IMR-90 (cell line): ENCODE measurements around the gene COL13A1. TPM values are rescaled to one million over a fixed set of nuclear protein-coding genes. Genes with fewer than 3 reads are reported as not detected.

ENCODE experiments used
- ATAC-seq: fragments of 200-7000 bp; cut with Tn5 transposase; 2 replicates; pipeline ENCODE4 v1.9.1; 2020; ENCODE audit warnings: low read depth, mild to moderate bottlenecking, moderate library complexity
- BruUV-seq: library from RNA; stranded (reverse); fragments of 400-500 nt; replicated peaks from 2 replicates; lab custom pipeline; 2021; lab: Mats Ljungman, UMichigan
- CTCF ChIA-PET: fragments of 300-600 bp; formaldehyde crosslinking; extraction: SDS; loops from one replicate; lab custom pipeline; 2021; ENCODE audit warnings: antibody characterized with exemption; lab: Yijun Ruan, JAX
- POLR2A ChIA-PET: fragments of 300-600 bp; sonication (Branson Sonifier 250); formaldehyde crosslinking; loops from one replicate; lab custom pipeline; 2022; ENCODE audit warnings: antibody characterized with exemption; ENCODE audit not compliant: unreplicated experiment; lab: Charles Lee
- DNase-seq: peaks from one replicate; pipeline ENCODE4 v3.0.0; 2013
- H2AFZ ChIP-seq: replicated peaks from 2 replicates; pipeline ENCODE3; 2013; ENCODE audit warnings: low read length, mild to moderate bottlenecking; ENCODE audit not compliant: poor library complexity
- H2AK5ac ChIP-seq: 2 replicates; pipeline ENCODE4 v1.6.1; 2013; ENCODE audit warnings: low read depth, low read length, inconsistent platforms
- H2AK9ac ChIP-seq: replicated peaks from 2 replicates; pipeline ENCODE3; 2013; ENCODE audit warnings: mild to moderate bottlenecking, low read depth, low read length, moderate library complexity; ENCODE audit not compliant: poor library complexity
- H2BK120ac ChIP-seq: 2 replicates; pipeline ENCODE4 v1.6.1; 2013; ENCODE audit warnings: low read depth, low read length, inconsistent platforms
- H2BK15ac ChIP-seq: 3 replicates; pipeline ENCODE4 v1.6.1; 2013; ENCODE audit warnings: low read depth, low read length, inconsistent platforms
- H2BK20ac ChIP-seq: 2 replicates; pipeline ENCODE4 v1.6.1; 2013; ENCODE audit warnings: low read depth, mild to moderate bottlenecking, inconsistent platforms, low read length, moderate library complexity
- H2BK5ac ChIP-seq: 2 replicates; pipeline ENCODE4 v1.6.1; 2013; ENCODE audit warnings: mild to moderate bottlenecking, low read depth, low read length, inconsistent platforms; ENCODE audit not compliant: poor library complexity, severe bottlenecking
- H3K14ac ChIP-seq: replicated peaks from 2 replicates; pipeline ENCODE4 v1.6.1; 2013; ENCODE audit warnings: low read depth, low read length, inconsistent platforms
- H3K18ac ChIP-seq: 2 replicates; pipeline ENCODE4 v1.6.1; 2013; ENCODE audit warnings: low read depth, low read length, control low read depth
- H3K23ac ChIP-seq: 2 replicates; pipeline ENCODE4 v1.6.1; 2013; ENCODE audit warnings: low read depth, low read length, inconsistent platforms
- H3K27ac ChIP-seq: 2 replicates; pipeline ENCODE4 v1.5.1; 2013; ENCODE audit warnings: mild to moderate bottlenecking, control low read depth, low read length; ENCODE audit not compliant: insufficient read depth
- H3K27me3 ChIP-seq: 2 replicates; pipeline ENCODE4 v1.6.1; 2013; ENCODE audit warnings: low read length; ENCODE audit not compliant: control insufficient read depth, insufficient read depth
- H3K36me3 ChIP-seq: 2 replicates; pipeline ENCODE4 v1.6.1; 2013; ENCODE audit warnings: low read length, mixed read lengths; ENCODE audit not compliant: control insufficient read depth, insufficient read depth
- H3K4ac ChIP-seq: 2 replicates; pipeline ENCODE4 v1.6.1; 2013; ENCODE audit warnings: low read depth, low read length, inconsistent platforms
- H3K4me1 ChIP-seq: 2 replicates; pipeline ENCODE4 v1.6.1; 2013; ENCODE audit warnings: low read length, mixed read lengths; ENCODE audit not compliant: control insufficient read depth, insufficient read depth
- H3K4me2 ChIP-seq: 2 replicates; pipeline ENCODE4 v1.6.1; 2013; ENCODE audit warnings: low read depth, mild to moderate bottlenecking, control low read depth, low read length, moderate library complexity
- H3K4me3 ChIP-seq: 2 replicates; pipeline ENCODE4 v1.5.1; 2013; ENCODE audit warnings: low read depth, mild to moderate bottlenecking, control low read depth, low read length, moderate library complexity; ENCODE audit not compliant: insufficient read depth
- H3K56ac ChIP-seq: 2 replicates; pipeline ENCODE4 v1.6.1; 2013; ENCODE audit warnings: low read length, inconsistent platforms; ENCODE audit not compliant: insufficient read depth; ENCODE audit errors: extremely low read depth
- H3K79me1 ChIP-seq, 2 experiments: 2 replicates each; pipeline ENCODE4 v1.6.1; 2013; ENCODE audit warnings: low read length in 2 of 2, inconsistent platforms in 1 of 2, low read depth in 1 of 2
- H3K9ac ChIP-seq: 2 replicates; pipeline ENCODE4 v1.6.1; 2013; ENCODE audit warnings: low read depth, low read length, control low read depth
- H3K9me1 ChIP-seq: 2 replicates; pipeline ENCODE4 v1.6.1; 2013; ENCODE audit warnings: low read length, inconsistent platforms; ENCODE audit not compliant: insufficient read depth
- H3K9me3 ChIP-seq: 2 replicates; pipeline ENCODE4 v1.6.1; 2013; ENCODE audit warnings: low read length; ENCODE audit not compliant: control insufficient read depth, insufficient read depth
- H4K20me1 ChIP-seq: 2 replicates; pipeline ENCODE4 v1.6.1; 2013; ENCODE audit warnings: low read length, inconsistent platforms; ENCODE audit not compliant: insufficient read depth
- H4K5ac ChIP-seq: 2 replicates; pipeline ENCODE4 v1.6.1; 2013; ENCODE audit warnings: mild to moderate bottlenecking, low read depth, low read length, control low read depth
- H4K8ac ChIP-seq, 2 experiments: 2 replicates each; pipeline ENCODE4 v1.6.1; 2013; ENCODE audit warnings: low read depth in 2 of 2, low read length in 2 of 2, control low read depth in 1 of 2, inconsistent platforms in 1 of 2
- H4K91ac ChIP-seq: 2 replicates; pipeline ENCODE4 v1.6.1; 2013; ENCODE audit warnings: low read depth, low read length, inconsistent platforms; ENCODE audit not compliant: insufficient read depth
- CEBPB ChIP-seq: IDR thresholded peaks from 2 replicates; pipeline ENCODE4 v1.6.1; 2012; ENCODE audit warnings: low read depth, low read length, improper control_type of control experiment
- CHD1 ChIP-seq: IDR thresholded peaks from 2 replicates; pipeline ENCODE4 v1.6.1; 2012; ENCODE audit warnings: low read depth, low read length, improper control_type of control experiment
- CTCF ChIP-seq: conservative IDR thresholded peaks from 2 replicates; pipeline ENCODE4 v1.5.1; 2012; ENCODE audit warnings: mild to moderate bottlenecking, low read depth, low read length, improper control_type of control experiment
- ELK1 ChIP-seq: fragments of 150-350 bp; IDR thresholded peaks from 2 replicates; pipeline ENCODE4 v1.6.1; 2016; ENCODE audit warnings: low read depth, mild to moderate bottlenecking, low read length, moderate library complexity, borderline replicate concordance
- FOS ChIP-seq: fragments of 150-350 bp; IDR thresholded peaks from 2 replicates; pipeline ENCODE4 v1.6.1; 2016; ENCODE audit warnings: low read depth, low read length
- MAFK ChIP-seq: IDR thresholded peaks from 2 replicates; pipeline ENCODE4 v1.6.1; 2012; ENCODE audit warnings: low read depth, low read length, improper control_type of control experiment
- MAZ ChIP-seq: IDR thresholded peaks from 2 replicates; pipeline ENCODE4 v1.6.1; 2012; ENCODE audit warnings: low read depth, mild to moderate bottlenecking, low read length, improper control_type of control experiment, moderate library complexity, borderline replicate concordance
- MXI1 ChIP-seq: IDR thresholded peaks from 2 replicates; pipeline ENCODE4 v1.6.1; 2012; ENCODE audit warnings: low read depth, mild to moderate bottlenecking, low read length, moderate library complexity, borderline replicate concordance
- NFE2L2 ChIP-seq: fragments of 150-350 bp; IDR thresholded peaks from 2 replicates; pipeline ENCODE4 v1.6.1; 2016; ENCODE audit warnings: low read depth, mild to moderate bottlenecking, low read length
- POLR2A ChIP-seq: IDR thresholded peaks from 2 replicates; pipeline ENCODE4 v1.6.1; 2012; ENCODE audit warnings: mild to moderate bottlenecking, low read depth, low read length
- RAD21 ChIP-seq: IDR thresholded peaks from 2 replicates; pipeline ENCODE4 v1.6.1; 2012; ENCODE audit warnings: low read length, improper control_type of control experiment
- RCOR1 ChIP-seq: IDR thresholded peaks from 2 replicates; pipeline ENCODE4 v1.6.1; 2012; ENCODE audit warnings: mild to moderate bottlenecking, low read length, improper control_type of control experiment; ENCODE audit not compliant: insufficient replicate concordance
- RFX5 ChIP-seq: IDR thresholded peaks from 2 replicates; pipeline ENCODE4 v1.8.0; 2012; ENCODE audit warnings: low read depth, mild to moderate bottlenecking, low read length, moderate library complexity
- SMC3 ChIP-seq: fragments of 150-350 bp; IDR thresholded peaks from 2 replicates; pipeline ENCODE4 v1.6.1; 2016; ENCODE audit warnings: low read depth, mild to moderate bottlenecking, antibody characterized with exemption, low read length, moderate library complexity
- USF2 ChIP-seq: fragments of 150-350 bp; IDR thresholded peaks from 2 replicates; pipeline ENCODE4 v1.6.1; 2017; ENCODE audit warnings: mild to moderate bottlenecking, antibody characterized with exemption, low read length, low read depth
- WGBS, 2 experiments: methylation state at CpG; one replicate each; pipeline versions ENCODE4 v1.1.5 to v1.1.7; 2013; ENCODE audit warnings: missing lambda C conversion rate in 2 of 2; ENCODE audit not compliant: insufficient read length in 1 of 2; ENCODE audit errors: extremely low coverage in 2 of 2; 5-methylcytosine and 5-hydroxymethylcytosine counted together
- dilution Hi-C: fragments of 300-500 bp; cut with HindIII; formaldehyde crosslinking; loops from one replicate; pipeline ENCODE4 v1.14.3; 2018; ENCODE audit warnings: low sequenced_read_pairs; ENCODE audit not compliant: unreplicated experiment
- in situ Hi-C: fragments of 300-500 bp; cut with MboI; formaldehyde crosslinking; loops from 3 replicates; pipeline ENCODE4 v1.14.3; 2019; ENCODE audit warnings: low sequenced_read_pairs, inconsistent platforms, mixed read lengths
- intact Hi-C: fragments of 100-400 bp; cut with micrococcal nuclease; formaldehyde crosslinking; loops from 2 replicates; pipeline ENCODE4 v1.10.0; 2022
- polyA plus RNA-seq, 3 experiments: library from polyadenylated mRNA; depleted of rRNA; stranded (reverse); fragments of >200 nt; gene quantifications; 2 replicates each; pipeline ENCODE4 v1.2.3, GENCODE V29; 2012; ENCODE audit warnings: low replicate concordance in 1 of 3
- total RNA-seq: library from RNA; depleted of rRNA; stranded (reverse); fragments of >200 nt; gene quantifications from 2 replicates; pipeline ENCODE4 v1.2.3, GENCODE V29; 2012

Gene COL13A1
- total and polyA plus RNA-seq, 2 of the 4 experiments (the other 2 are of a cell fraction) = 12.2 to 31.3 TPM

- no peaks in the 10 kb centered on the region for H3K27me3 ChIP-seq
- no peak overlapping the region for H3K56ac ChIP-seq
- H3K4me3 ChIP-seq = no peak overlapping the region
- peaks cover 20% of the 10 kb centered on the region for H3K4me1 ChIP-seq
- peak overlapping the region; percentile 57; the same call in 1 of the 3 replicates for H2BK15ac ChIP-seq
- dilution Hi-C loops = no loop called here
- no peak for ATAC-seq
- no peak overlapping the region for H3K18ac ChIP-seq
- peak overlapping the region; percentile 59; the same call in 1 of the 2 replicates for H3K4ac ChIP-seq
- POLR2A ChIA-PET = no interaction called here
- H3K4me2 ChIP-seq = no peak overlapping the region
- H2BK120ac ChIP-seq = peak overlapping the region; percentile 30
- 0 out of 2 replicates have a peak, but pooled peaks cover 10% of the 10 kb centered on the region for H4K20me1 ChIP-seq
- H2BK20ac ChIP-seq = 0 out of 2 replicates have a peak overlapping the region, but pooled peaks have one; percentile 20
- H4K91ac ChIP-seq = 0 out of 2 replicates have a peak overlapping the region, but pooled peaks have one; percentile 59
- H2AK9ac ChIP-seq = no peak overlapping the region
- intact Hi-C loops = no loop called here
- H2BK5ac ChIP-seq = no peak overlapping the region
- H3K9me3 ChIP-seq = no peaks in the 10 kb centered on the region; the same call in 1 of the 2 replicates
- peak overlapping the region; percentile 34; the same call in 1 of the 2 replicates for H3K14ac ChIP-seq
- peaks cover 20% of the 10 kb centered on the region for H3K9me1 ChIP-seq
- H3K79me1 ChIP-seq = peaks cover 43 to 97% of the 10 kb centered on the region in 2 experiments
- H4K5ac ChIP-seq = no peak overlapping the region
- in situ Hi-C loops = no loop called here
- H2AFZ ChIP-seq = no peak overlapping the region
- CTCF ChIA-PET = no interaction called here
- peak overlapping the region; percentile 67; the same call in 1 of the 2 replicates for H2AK5ac ChIP-seq
- peak overlapping the region in 1 of 2 experiments; percentile 8; a peak in 3 of 4 replicates for H4K8ac ChIP-seq
- no CpG with 5 or more reads among the region's 2 CpGs for WGBS, 2 experiments
- no peak overlapping the region for H3K27ac ChIP-seq
- no peak overlapping the region for H3K9ac ChIP-seq
- peak; percentile 38 for DNase-seq
- H3K23ac ChIP-seq = peak overlapping the region; percentile 55; the same call in 1 of the 2 replicates
- BruUV-seq = no TSS peak
- peaks cover 1% of the 10 kb centered on the region; the same call in 1 of the 2 replicates for H3K36me3 ChIP-seq
- no peak for TF ChIP-seq MXI1
- no peak for TF ChIP-seq CTCF
- no peak for TF ChIP-seq RFX5
- no peak for TF ChIP-seq MAZ
- no peak for TF ChIP-seq FOS
- TF ChIP-seq ELK1 = no peak
- TF ChIP-seq CEBPB = no peak
- TF ChIP-seq POLR2A = no peak
- no peak for TF ChIP-seq CHD1
- no peak for TF ChIP-seq MAFK
- no peak for TF ChIP-seq NFE2L2
- TF ChIP-seq RCOR1 = no peak
- TF ChIP-seq SMC3 = no peak
- TF ChIP-seq RAD21 = no peak
- no peak for TF ChIP-seq USF2
Observed at GRCh38 chr10:69818676-69819239, 17.1 kb downstream of the COL13A1 start.
